Neural cell (in vitro differentiated cells): ENCODE data around the gene BMP2. TPM values are rescaled to one million over a fixed set of nuclear protein-coding genes. Genes with fewer than 3 reads are reported as not detected.

Experiments used
- H2AFZ ChIP-seq: fragments of 200-600, 300-800 bp; sonication (generic), shearing (Covaris generic); 2 replicates; pipeline ENCODE4 v1.6.0; 2014; ENCODE audit warnings: low read depth, mild to moderate bottlenecking, antibody characterized with exemption, low read length, moderate library complexity
- H3F3A ChIP-seq: fragments of 200-600 bp; shearing (Covaris generic); 2 replicates; pipeline ENCODE4 v1.6.1; 2016; ENCODE audit warnings: mild to moderate bottlenecking, moderate library complexity, mixed read lengths, antibody characterized with exemption, low read length; ENCODE audit not compliant: insufficient read depth, poor library complexity, severe bottlenecking
- H3K27ac ChIP-seq: fragments of 200-600, 300-800 bp; sonication (generic), shearing (Covaris generic); 2 replicates; pipeline ENCODE4 v1.5.1; 2014; ENCODE audit warnings: mild to moderate bottlenecking, low read length, moderate library complexity
- H3K27me3 ChIP-seq: fragments of 300-800, 200-600 bp; sonication (generic), shearing (Covaris generic); 2 replicates; pipeline ENCODE4 v1.6.0; 2014; ENCODE audit warnings: mild to moderate bottlenecking, low read depth, low read length, moderate library complexity; ENCODE audit not compliant: insufficient read depth
- H3K36me3 ChIP-seq: fragments of 300-800, 200-600 bp; sonication (generic), shearing (Covaris generic); 2 replicates; pipeline ENCODE4 v1.5.1; 2014; ENCODE audit warnings: mild to moderate bottlenecking, antibody characterized with exemption, low read length, moderate library complexity; ENCODE audit not compliant: insufficient read depth
- H3K4me2 ChIP-seq: fragments of 300-800, 200-600 bp; sonication (generic), shearing (Covaris generic); 2 replicates; pipeline ENCODE4 v1.6.0; 2014; ENCODE audit warnings: mild to moderate bottlenecking, low read length
- H3K4me3 ChIP-seq: fragments of 300-800, 200-600 bp; sonication (generic), shearing (Covaris generic); 2 replicates; pipeline ENCODE4 v1.5.1; 2014; ENCODE audit warnings: mild to moderate bottlenecking, low read length, moderate library complexity
- H3K79me2 ChIP-seq: fragments of 200-600 bp; shearing (Covaris generic); replicated peaks from 2 replicates; pipeline ENCODE4 v1.6.0; 2014; ENCODE audit warnings: mild to moderate bottlenecking, low read length, moderate library complexity; ENCODE audit not compliant: insufficient read depth
- H3K9ac ChIP-seq: fragments of 300-800, 200-600 bp; sonication (generic), shearing (Covaris generic); 2 replicates; pipeline ENCODE4 v1.6.1; 2016; ENCODE audit warnings: mild to moderate bottlenecking, low read length, mixed read lengths
- H3K9me2 ChIP-seq: fragments of 200-600 bp; shearing (Covaris generic); 2 replicates; pipeline ENCODE4 v1.6.1; 2016; ENCODE audit warnings: mild to moderate bottlenecking, low read length, mixed read lengths; ENCODE audit not compliant: insufficient read depth
- H3K9me3 ChIP-seq: fragments of 200-600, 300-800 bp; sonication (generic), shearing (Covaris generic); 2 replicates; pipeline ENCODE4 v1.6.1; 2016; ENCODE audit warnings: mild to moderate bottlenecking, mixed run types, low read length, moderate library complexity, mixed read lengths
- H4K20me1 ChIP-seq: fragments of 200-600 bp; shearing (Covaris generic); 2 replicates; pipeline ENCODE4 v1.6.1; 2016; ENCODE audit warnings: mild to moderate bottlenecking, mixed run types; ENCODE audit not compliant: insufficient read depth
- EP300 ChIP-seq: fragments of 450-650 bp; conservative IDR thresholded peaks from 2 replicates; pipeline ENCODE4 v1.6.1; 2014; ENCODE audit warnings: antibody characterized with exemption, mild to moderate bottlenecking, moderate library complexity; ENCODE audit not compliant: poor library complexity, severe bottlenecking
- EZH2 ChIP-seq: fragments of 200-600, 300-800 bp; shearing (Covaris generic), sonication (generic); IDR thresholded peaks from 2 replicates; pipeline ENCODE4 v1.6.1; 2014; ENCODE audit warnings: antibody characterized with exemption, low read length, borderline replicate concordance, mild to moderate bottlenecking; ENCODE audit not compliant: insufficient read depth, poor library complexity, severe bottlenecking
- MXI1 ChIP-seq: fragments of 450-650 bp; conservative IDR thresholded peaks from 2 replicates; pipeline ENCODE4 v1.6.1; 2014; ENCODE audit warnings: antibody characterized with exemption, mild to moderate bottlenecking; ENCODE audit not compliant: poor library complexity, severe bottlenecking
- POLR2AphosphoS5 ChIP-seq: IDR thresholded peaks from 2 replicates; pipeline ENCODE4 v1.6.1; 2012
- RAD21 ChIP-seq: fragments of 450-650 bp; conservative IDR thresholded peaks from 2 replicates; pipeline ENCODE4 v1.6.1; 2014; ENCODE audit warnings: antibody characterized with exemption, mild to moderate bottlenecking, moderate library complexity
- SMC3 ChIP-seq: fragments of 450-650 bp; conservative IDR thresholded peaks from 2 replicates; pipeline ENCODE4 v1.6.1; 2014; ENCODE audit warnings: antibody characterized with exemption, mild to moderate bottlenecking, moderate library complexity; ENCODE audit not compliant: poor library complexity
- TAF1 ChIP-seq: IDR thresholded peaks from 2 replicates; pipeline ENCODE4 v1.6.1; 2012; ENCODE audit warnings: low read depth
- polyA plus RNA-seq: library from polyadenylated mRNA; depleted of rRNA; stranded (reverse); fragments of >200 nt; gene quantifications from 2 replicates; pipeline ENCODE4 v1.2.3, GENCODE V29; 2014
- TF ChIP-seq, protein P1 (sequence below): fragments of 450-650 bp; IDR thresholded peaks from 2 replicates; pipeline ENCODE4 v1.5.1; 2014; ENCODE audit warnings: antibody characterized with exemption, mild to moderate bottlenecking, moderate library complexity; ENCODE audit not compliant: poor library complexity, severe bottlenecking
- TF ChIP-seq, protein P2 (sequence below): IDR thresholded peaks from 2 replicates; pipeline ENCODE4 v1.6.1; 2012; ENCODE audit warnings: borderline replicate concordance

BMP2 gene
- polyA plus RNA-seq, 1 donor from 2014 or later = 1.1 TPM

DNA sequence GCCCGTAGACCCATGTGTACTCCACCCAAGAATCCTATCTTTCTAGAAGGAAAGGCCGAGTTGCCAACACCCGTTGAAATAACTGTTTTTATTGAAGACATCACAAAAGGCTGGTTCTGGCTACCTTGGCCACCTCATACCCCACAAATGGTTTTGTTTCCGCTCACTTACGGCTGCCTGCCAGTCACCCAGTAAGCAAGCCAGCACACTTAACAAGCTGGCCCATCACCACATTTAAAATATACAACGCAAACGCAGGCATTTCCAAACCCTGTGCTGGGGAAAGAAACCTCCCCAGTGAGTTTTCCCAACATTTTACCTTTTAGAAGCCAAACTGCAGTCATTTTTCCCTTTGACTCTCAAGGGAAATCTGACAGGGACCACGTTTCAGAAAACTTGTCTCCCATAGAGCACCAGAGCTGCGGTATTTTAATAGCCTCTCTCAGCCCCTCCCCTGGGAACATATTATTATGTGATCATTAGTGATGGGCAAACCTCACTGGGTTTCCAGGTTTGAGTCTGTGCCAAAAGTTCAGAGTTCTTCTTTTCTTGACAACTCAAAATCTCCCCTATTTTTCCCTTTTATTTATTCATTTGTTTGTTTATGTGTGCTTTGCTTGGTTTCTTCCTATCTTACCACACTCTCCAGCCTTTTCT, 36.7 kb upstream of the BMP2 start:
- H3K9ac ChIP-seq = no peak overlapping the region
- H3K79me2 ChIP-seq = no peaks in the 10 kb centered on the region
- no peaks in the 10 kb centered on the region for H3K27me3 ChIP-seq
- H4K20me1 ChIP-seq = no peaks in the 10 kb centered on the region
- no peak overlapping the region for H3K4me2 ChIP-seq
- no peaks in the 10 kb centered on the region for H3F3A ChIP-seq
- H3K9me2 ChIP-seq = no peaks in the 10 kb centered on the region
- H3K36me3 ChIP-seq = no peaks in the 10 kb centered on the region
- no peak overlapping the region for H3K4me3 ChIP-seq
- H3K9me3 ChIP-seq = no peaks in the 10 kb centered on the region
- H2AFZ ChIP-seq = no peak overlapping the region
- no peak overlapping the region for H3K27ac ChIP-seq
- TF ChIP-seq EP300 (no peak), TAF1 (no peak), EZH2 (no peak), MXI1 (no peak), POLR2AphosphoS5 (no peak), SMC3 (no peak), RAD21 (no peak)
- TF ChIP-seq, protein P1, sequence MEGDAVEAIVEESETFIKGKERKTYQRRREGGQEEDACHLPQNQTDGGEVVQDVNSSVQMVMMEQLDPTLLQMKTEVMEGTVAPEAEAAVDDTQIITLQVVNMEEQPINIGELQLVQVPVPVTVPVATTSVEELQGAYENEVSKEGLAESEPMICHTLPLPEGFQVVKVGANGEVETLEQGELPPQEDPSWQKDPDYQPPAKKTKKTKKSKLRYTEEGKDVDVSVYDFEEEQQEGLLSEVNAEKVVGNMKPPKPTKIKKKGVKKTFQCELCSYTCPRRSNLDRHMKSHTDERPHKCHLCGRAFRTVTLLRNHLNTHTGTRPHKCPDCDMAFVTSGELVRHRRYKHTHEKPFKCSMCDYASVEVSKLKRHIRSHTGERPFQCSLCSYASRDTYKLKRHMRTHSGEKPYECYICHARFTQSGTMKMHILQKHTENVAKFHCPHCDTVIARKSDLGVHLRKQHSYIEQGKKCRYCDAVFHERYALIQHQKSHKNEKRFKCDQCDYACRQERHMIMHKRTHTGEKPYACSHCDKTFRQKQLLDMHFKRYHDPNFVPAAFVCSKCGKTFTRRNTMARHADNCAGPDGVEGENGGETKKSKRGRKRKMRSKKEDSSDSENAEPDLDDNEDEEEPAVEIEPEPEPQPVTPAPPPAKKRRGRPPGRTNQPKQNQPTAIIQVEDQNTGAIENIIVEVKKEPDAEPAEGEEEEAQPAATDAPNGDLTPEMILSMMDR = no peak
- TF ChIP-seq, protein P2, sequence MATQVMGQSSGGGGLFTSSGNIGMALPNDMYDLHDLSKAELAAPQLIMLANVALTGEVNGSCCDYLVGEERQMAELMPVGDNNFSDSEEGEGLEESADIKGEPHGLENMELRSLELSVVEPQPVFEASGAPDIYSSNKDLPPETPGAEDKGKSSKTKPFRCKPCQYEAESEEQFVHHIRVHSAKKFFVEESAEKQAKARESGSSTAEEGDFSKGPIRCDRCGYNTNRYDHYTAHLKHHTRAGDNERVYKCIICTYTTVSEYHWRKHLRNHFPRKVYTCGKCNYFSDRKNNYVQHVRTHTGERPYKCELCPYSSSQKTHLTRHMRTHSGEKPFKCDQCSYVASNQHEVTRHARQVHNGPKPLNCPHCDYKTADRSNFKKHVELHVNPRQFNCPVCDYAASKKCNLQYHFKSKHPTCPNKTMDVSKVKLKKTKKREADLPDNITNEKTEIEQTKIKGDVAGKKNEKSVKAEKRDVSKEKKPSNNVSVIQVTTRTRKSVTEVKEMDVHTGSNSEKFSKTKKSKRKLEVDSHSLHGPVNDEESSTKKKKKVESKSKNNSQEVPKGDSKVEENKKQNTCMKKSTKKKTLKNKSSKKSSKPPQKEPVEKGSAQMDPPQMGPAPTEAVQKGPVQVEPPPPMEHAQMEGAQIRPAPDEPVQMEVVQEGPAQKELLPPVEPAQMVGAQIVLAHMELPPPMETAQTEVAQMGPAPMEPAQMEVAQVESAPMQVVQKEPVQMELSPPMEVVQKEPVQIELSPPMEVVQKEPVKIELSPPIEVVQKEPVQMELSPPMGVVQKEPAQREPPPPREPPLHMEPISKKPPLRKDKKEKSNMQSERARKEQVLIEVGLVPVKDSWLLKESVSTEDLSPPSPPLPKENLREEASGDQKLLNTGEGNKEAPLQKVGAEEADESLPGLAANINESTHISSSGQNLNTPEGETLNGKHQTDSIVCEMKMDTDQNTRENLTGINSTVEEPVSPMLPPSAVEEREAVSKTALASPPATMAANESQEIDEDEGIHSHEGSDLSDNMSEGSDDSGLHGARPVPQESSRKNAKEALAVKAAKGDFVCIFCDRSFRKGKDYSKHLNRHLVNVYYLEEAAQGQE = no peak

DNA sequence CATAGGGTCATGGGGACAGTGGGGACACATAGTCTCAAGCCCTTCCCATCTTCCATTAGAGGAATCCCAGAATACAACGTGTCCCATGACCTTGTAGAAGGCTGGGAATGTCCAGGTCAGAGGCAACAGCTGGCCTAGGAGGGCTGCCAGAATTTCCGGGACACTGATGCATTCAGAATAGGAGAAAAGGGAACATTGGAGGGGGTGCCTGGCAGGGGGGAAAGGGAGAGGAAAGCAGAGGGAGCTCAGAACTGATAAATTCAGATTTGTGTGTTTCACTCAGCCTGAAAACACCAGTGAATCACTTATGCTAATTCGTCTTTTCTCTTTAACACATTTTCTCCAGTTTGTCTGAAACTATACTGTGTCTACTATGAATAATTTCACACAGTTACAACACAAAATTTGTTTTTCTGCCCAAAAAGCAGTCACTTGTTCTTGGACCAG, 35.5 kb upstream of the BMP2 start:
- no peaks in the 10 kb centered on the region for H3K9me3 ChIP-seq
- no peaks in the 10 kb centered on the region for H4K20me1 ChIP-seq
- no peaks in the 10 kb centered on the region for H3K79me2 ChIP-seq
- no peak overlapping the region for H3K4me2 ChIP-seq
- TF ChIP-seq SMC3 = no peak
- no peak for TF ChIP-seq TAF1
- TF ChIP-seq RAD21 = no peak
- TF ChIP-seq MXI1 = no peak
- no peak for TF ChIP-seq EZH2
- TF ChIP-seq, protein P1 = no peak
- TF ChIP-seq POLR2AphosphoS5 = no peak
- TF ChIP-seq, protein P2 = no peak
- no peak for TF ChIP-seq EP300
- no peak overlapping the region for H3K4me3 ChIP-seq
- H3K9ac ChIP-seq = no peak overlapping the region
- H3K9me2 ChIP-seq = no peaks in the 10 kb centered on the region
- H3K27me3 ChIP-seq = no peaks in the 10 kb centered on the region
- H3K27ac ChIP-seq = no peak overlapping the region
- no peaks in the 10 kb centered on the region for H3K36me3 ChIP-seq
- H3F3A ChIP-seq = no peaks in the 10 kb centered on the region
- no peak overlapping the region for H2AFZ ChIP-seq
